Activated CD4-positive, alpha-beta T cell treated with anti-CD3 and anti-CD28 coated beads for 4 hours (primary cell): ENCODE data around the gene SSX4.
"Not testable (repeated sequence)": the region's sequence is repeated elsewhere in the genome, so short reads cannot be mapped to it uniquely, and the experiment has no call there.

Experiments
- DNase-seq, 2 donors: peaks; one replicate each; pipeline ENCODE4 v3.0.0-alpha.2; 2020

Gene SSX4

GRCh38 chrX:48383239-48383638 is at the start of gene SSX4:
SSX4 (plus strand) TSS chrX:48383539; CDS start chrX:48384054, 515 bp downstream.
- DNase-seq: not testable (repeated sequence)

DNA sequence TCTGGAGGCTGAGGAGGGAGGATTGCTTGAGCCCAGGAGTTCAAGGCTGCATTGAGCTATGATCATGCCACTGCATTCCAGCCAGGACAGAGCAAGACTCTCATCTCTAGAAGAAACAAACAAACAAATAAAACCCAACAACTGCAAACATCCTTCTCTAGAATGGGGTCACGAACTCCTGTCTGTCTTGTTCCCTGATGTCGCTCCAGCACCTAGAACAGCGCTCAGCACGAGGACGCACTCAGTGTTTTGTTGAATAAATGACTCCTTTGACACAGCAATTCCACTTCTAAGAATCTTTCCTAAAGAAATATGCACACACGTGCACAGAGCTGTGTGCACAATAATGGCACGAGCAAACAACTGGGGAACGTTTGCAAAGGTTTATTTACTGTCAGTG is 37.3 kb upstream of the SSX4 start:
- DNase-seq: not testable (repeated sequence)

GRCh38 chrX:48356315-48357094 is 26.8 kb upstream of the SSX4 start, which contains the start of gene SSX3:
SSX3 (minus strand) TSS chrX:48356703; CDS start chrX:48355249, 1,454 bp downstream.
- DNase-seq: not testable (repeated sequence)

DNA sequence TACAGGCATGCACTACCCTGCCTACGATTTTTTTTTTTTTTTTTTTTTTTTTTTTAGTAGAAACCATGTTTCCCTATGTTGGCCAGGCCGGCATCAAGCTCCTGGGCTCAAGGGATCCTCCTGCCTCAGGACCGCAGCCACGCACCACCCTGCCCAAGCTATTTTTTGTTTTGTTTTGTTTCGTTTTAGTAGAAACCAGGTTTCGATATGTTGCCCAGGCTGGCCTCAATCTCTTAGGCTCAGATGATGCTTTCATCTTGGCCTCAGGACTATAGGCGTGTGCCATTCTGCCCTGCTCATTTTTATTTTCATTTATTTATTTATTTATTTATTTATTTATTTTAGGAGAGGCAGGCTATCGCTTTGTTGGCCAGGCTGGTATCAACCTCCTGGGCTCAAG is 25.7 kb upstream of the SSX4 start:
- DNase-seq: no peak

GRCh38 chrX:48359281-48359680 is 24.1 kb upstream of the SSX4 start:
- DNase-seq: not testable (repeated sequence)

GRCh38 chrX:48367717-48368408 is 15.5 kb upstream of the SSX4 start:
- DNase-seq: not testable (repeated sequence)

GRCh38 chrX:48370408-48370807 is 12.9 kb upstream of the SSX4 start:
- not testable (repeated sequence) for DNase-seq

DNA sequence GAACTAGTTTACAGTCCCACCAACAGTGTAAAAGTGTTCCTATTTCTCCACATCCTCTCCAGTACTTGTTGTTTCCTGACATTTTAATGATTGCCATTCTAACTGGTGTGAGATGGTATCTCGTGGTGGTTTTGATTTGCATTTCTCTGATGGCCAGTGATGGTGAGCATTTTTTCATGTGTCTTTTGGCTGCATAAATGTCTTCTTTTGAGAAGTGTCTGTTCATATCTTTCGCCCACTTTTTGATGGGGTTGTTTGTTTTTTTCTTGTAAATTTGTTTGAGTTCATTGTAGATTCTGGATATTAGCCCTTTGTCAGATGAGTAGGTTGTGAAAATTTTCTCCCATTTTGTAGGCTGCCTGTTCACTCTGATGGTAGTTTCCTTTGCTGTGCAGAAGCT is 13.6 kb downstream of the SSX4 start:
- not testable (repeated sequence) for DNase-seq

GRCh38 chrX:48397825-48398224 is 14.5 kb downstream of the SSX4 start:
- not testable (repeated sequence) for DNase-seq

DNA sequence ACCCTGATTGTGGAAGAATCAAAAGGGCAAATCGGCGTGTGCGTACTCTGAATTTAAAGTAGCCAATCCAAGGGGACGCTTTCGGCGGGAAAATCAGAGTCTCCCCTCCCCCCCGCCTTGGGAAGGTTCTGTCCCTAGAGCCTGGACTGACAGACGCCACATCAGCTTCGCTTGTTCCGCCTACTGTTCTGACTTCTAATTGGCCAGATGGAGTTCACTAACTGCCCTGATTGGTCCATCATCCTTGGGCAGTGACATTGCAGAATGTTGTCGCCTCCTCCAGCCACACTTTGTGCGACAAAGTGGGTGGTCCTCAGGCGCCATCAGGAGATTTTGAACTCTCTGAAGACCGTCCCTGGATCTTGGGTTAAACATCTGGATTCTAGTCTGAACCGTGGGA is 28.5 kb downstream of the SSX4 start, which contains the start of gene SSX4B:
SSX4B (minus strand) TSS at position 101 of the 400 bp plus-strand sequence. CDS start 588 bp downstream, outside the sequence.
- DNase-seq: not testable (repeated sequence)

GRCh38 chrX:48427027-48427716 is 43.8 kb downstream of the SSX4 start:
- DNase-seq: not testable (repeated sequence)

GRCh38 chrX:48429606-48430005 is 46.3 kb downstream of the SSX4 start:
- DNase-seq: not testable (repeated sequence)

GRCh38 chrX:48430166-48430565 is 46.8 kb downstream of the SSX4 start:
- DNase-seq: not testable (repeated sequence)

DNA sequence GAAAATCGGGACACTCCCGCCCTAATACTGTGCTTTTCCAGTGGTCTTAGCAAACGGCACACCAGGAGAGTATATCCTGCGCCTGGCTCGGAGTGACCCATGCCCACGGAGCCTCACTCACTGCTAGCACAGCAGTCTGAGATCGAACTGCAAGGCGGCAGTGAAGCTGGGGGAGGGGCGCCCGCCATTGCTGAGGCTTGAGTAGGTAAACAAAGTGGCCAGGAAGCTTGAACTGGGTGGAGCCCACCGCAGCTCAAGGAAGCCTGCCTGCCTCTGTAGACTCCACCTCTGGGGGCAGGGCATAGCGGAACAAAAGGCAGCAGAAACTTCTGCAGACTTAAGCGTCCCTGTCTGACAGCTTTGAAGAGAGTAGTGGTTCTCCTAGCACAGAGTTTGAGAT is 50.4 kb downstream of the SSX4 start:
- DNase-seq: not testable (repeated sequence)
